Adrenal gland (tissue), 5 donors: ENCODE measurements around the gene RASSF5.

Experiments
- CTCF ChIP-seq, 6 experiments: fragments of 450-650 bp in 4 of 6; fragments of 200-600 bp in 2 of 6; sonication (generic) in 1 of 6; IDR thresholded peaks; 1 replicate in 5 of 6; 2 replicates in 1 of 6; pipeline versions ENCODE4 v1.5.1 to v1.8.0; 2016 to 2021; ENCODE audit warnings: antibody characterized with exemption in 6 of 6, mild to moderate bottlenecking in 2 of 6, moderate library complexity in 1 of 6
- POLR2A ChIP-seq, 2 donors: fragments of 450-650 bp; IDR thresholded peaks; one replicate each; pipeline ENCODE4 v1.6.1; 2017; ENCODE audit warnings: antibody characterized with exemption in 2 of 2, mild to moderate bottlenecking in 2 of 2, moderate library complexity in 1 of 2
- donor health status: DM: no; HTN: no; CAD: no.

- TF ChIP-seq POLR2A (IDR thresholded peaks at IDR 0.05) (no peak), CTCF (IDR thresholded peaks at IDR 0.05) (no peak)
These were observed 30.2 kb upstream of the RASSF5 start for GRCh38 chr1:206477110-206477509.
